GM12878 (cell line): ENCODE data around the gene CCDC85B. TPM values are rescaled to one million over a fixed set of nuclear protein-coding genes. Genes with fewer than 3 reads are reported as not detected.

Source experiments
- ATAC-seq: fragments of 200-7000 bp; cut with Tn5 transposase; 3 replicates; pipeline ENCODE4 v1.9.1; 2020; ENCODE audit warnings: mild to moderate bottlenecking, moderate library complexity
- BruUV-seq: library from RNA; stranded (reverse); fragments of 400-500 nt; replicated peaks from 2 replicates; lab custom pipeline; 2021; lab: Mats Ljungman, UMichigan
- CTCF ChIA-PET: fragments of 300-600 bp; sonication (Branson Sonifier 250); formaldehyde crosslinking; extraction: SDS; loops from one replicate; lab custom pipeline; 2021; ENCODE audit warnings: inconsistent platforms; lab: Yijun Ruan, JAX
- POLR2A ChIA-PET: fragments of 350-600 bp; formaldehyde crosslinking; extraction: SDS; loops from one replicate; lab custom pipeline; 2021; ENCODE audit warnings: inconsistent platforms; lab: Charles Lee
- RAD21 ChIA-PET: fragments of 300-600 bp; sonication (Branson Sonifier 250); formaldehyde crosslinking; loops from one replicate; lab custom pipeline; 2023; ENCODE audit warnings: antibody characterized with exemption; ENCODE audit not compliant: unreplicated experiment; lab: Charles Lee
- SMC1A ChIA-PET: fragments of 300-600 bp; sonication (Branson Sonifier 250); formaldehyde crosslinking; loops from one replicate; lab custom pipeline; 2023; ENCODE audit not compliant: unreplicated experiment, uncharacterized antibody; lab: Charles Lee
- DNase-seq: peaks from one replicate; pipeline ENCODE4 v3.0.0-alpha.2; 2011; ENCODE audit warnings: low read depth, low spot score
- FAIRE-seq: peaks from 3 replicates; lab custom pipeline; 2011; peaks lifted over from hg19 to GRCh38; lab: Jason Lieb, UNC
- H2AFZ ChIP-seq: 2 replicates; pipeline ENCODE4 v1.6.0; 2011; ENCODE audit warnings: low read depth, low read length, control low read depth; ENCODE audit not compliant: control insufficient read depth
- H3K27ac ChIP-seq: 2 replicates; pipeline ENCODE4 v1.5.1; 2011; ENCODE audit warnings: control low read depth; ENCODE audit not compliant: control insufficient read depth, insufficient read depth
- H3K27me3 ChIP-seq, 2 experiments: replicated peaks in 1 of 2; 2 replicates each; pipeline versions ENCODE4 v1.6.0 to v1.6.1; 2011; ENCODE audit warnings: low read length in 1 of 2; ENCODE audit not compliant: control insufficient read depth in 2 of 2, insufficient read depth in 2 of 2
- H3K36me3 ChIP-seq, 2 experiments: 2 replicates each; pipeline ENCODE4 v1.5.1; 2011; ENCODE audit warnings: low read length in 1 of 2; ENCODE audit not compliant: control insufficient read depth in 2 of 2, insufficient read depth in 2 of 2
- H3K4me1 ChIP-seq: 2 replicates; pipeline ENCODE4 v1.6.1; 2011; ENCODE audit warnings: mild to moderate bottlenecking, low read length, moderate library complexity, mixed read lengths; ENCODE audit not compliant: control insufficient read depth, insufficient read depth
- H3K4me2 ChIP-seq: 2 replicates; pipeline ENCODE4 v1.6.0; 2011; ENCODE audit warnings: control low read depth; ENCODE audit not compliant: control insufficient read depth, insufficient read depth
- H3K4me3 ChIP-seq: fragments of 200-600 bp; sonication (generic); 2 replicates; pipeline ENCODE4 v1.5.1; 2016
- H3K79me2 ChIP-seq: 2 replicates; pipeline ENCODE4 v1.6.0; 2011; ENCODE audit warnings: low read length; ENCODE audit not compliant: control insufficient read depth, insufficient read depth
- H3K9ac ChIP-seq: 2 replicates; pipeline ENCODE4 v1.8.0; 2011; ENCODE audit warnings: low read length, control low read depth, mixed read lengths; ENCODE audit not compliant: control insufficient read depth, insufficient read depth
- H3K9me3 ChIP-seq: replicated peaks from 3 replicates; pipeline ENCODE4 v1.5.1; 2011; ENCODE audit warnings: mild to moderate bottlenecking, low read length; ENCODE audit not compliant: control insufficient read depth, insufficient read depth
- H4K20me1 ChIP-seq: 2 replicates; pipeline ENCODE4 v1.6.0; 2011; ENCODE audit not compliant: control insufficient read depth, insufficient read depth
- FOXM1 ChIP-seq: IDR thresholded peaks from 2 replicates; pipeline ENCODE4 v1.6.1; 2012; ENCODE audit warnings: low read depth, mild to moderate bottlenecking, inconsistent platforms, low read length, moderate library complexity
- POLR2AphosphoS5 ChIP-seq: IDR thresholded peaks from 2 replicates; pipeline ENCODE4 v1.6.1; 2011; ENCODE audit warnings: mild to moderate bottlenecking, low read length, inconsistent platforms
- RAD21 ChIP-seq: IDR thresholded peaks from 2 replicates; pipeline ENCODE4 v1.6.1; 2011; ENCODE audit warnings: mild to moderate bottlenecking, low read depth, low read length, moderate library complexity; ENCODE audit not compliant: insufficient read depth
- REST ChIP-seq: IDR thresholded peaks from 2 replicates; pipeline ENCODE4 v1.6.1; 2012; ENCODE audit warnings: mild to moderate bottlenecking, low read depth, low read length
- ZSCAN29 ChIP-seq: fragments of 450-650 bp; IDR thresholded peaks from 2 replicates; pipeline ENCODE4 v1.6.1; 2017; ENCODE audit warnings: mild to moderate bottlenecking, moderate library complexity
- WGBS: methylation state at CpG from one replicate; pipeline ENCODE4 v1.1.6; 2016; ENCODE audit warnings: low lambda C conversion rate; ENCODE audit not compliant: insufficient replicate concordance, insufficient coverage; ENCODE audit errors: missing lambda C conversion rate; 5-methylcytosine and 5-hydroxymethylcytosine counted together
- in situ Hi-C: fragments of 300-500 bp; cut with MboI; formaldehyde crosslinking; loops from 9 replicates; pipeline ENCODE4 v1.14.3; 2018; ENCODE audit warnings: mixed read lengths
- intact Hi-C: fragments of 100-400 bp; cut with micrococcal nuclease; formaldehyde crosslinking; loops from one replicate; pipeline ENCODE4 v1.14.2; 2022; ENCODE audit not compliant: unreplicated experiment
- polyA plus RNA-seq, 11 experiments: library from polyadenylated mRNA; depleted of rRNA in 4 of 11; unstranded in 6 of 11; stranded (reverse) in 5 of 11; fragments of >200 nt; fragmentation: Nextera tagmentation in 4 of 11; fragmentation: Illumina TruSeq in 1 of 11; extraction: Ambion mirVana in 4 of 11; extraction: Trizol in 1 of 11; gene quantifications; 1 replicate in 1 of 11; 2 replicates in 10 of 11; pipeline versions ENCODE4 v1.2.1 to v1.2.3, GENCODE V29; 2011 to 2016; ENCODE audit warnings: inconsistent platforms in 2 of 11, missing spikeins in 2 of 11, low read depth in 1 of 11
- total RNA-seq, 4 experiments: library from RNA; depleted of rRNA in 3 of 4; stranded (reverse); fragments of >200 nt in 3 of 4; fragmentation: Illumina TruSeq in 1 of 4; extraction: Trizol in 1 of 4; gene quantifications; 2 replicates each; pipeline versions ENCODE4 v1.2.1 to v1.2.3, GENCODE V29; 2013 to 2021
- TF ChIP-seq, protein P1 (sequence below), 3 experiments: IDR thresholded peaks in 2 of 3; conservative IDR thresholded peaks in 1 of 3; 2 replicates each; pipeline ENCODE4 v1.5.1; 2011; ENCODE audit warnings: low read depth in 3 of 3, low read length in 3 of 3, mild to moderate bottlenecking in 3 of 3, control low read depth in 2 of 3, moderate library complexity in 2 of 3, inconsistent platforms in 1 of 3, mixed read lengths in 1 of 3; ENCODE audit not compliant: control insufficient read depth in 2 of 3, insufficient read depth in 1 of 3; ENCODE audit errors: extremely low read depth in 1 of 3

CCDC85B gene
- total and polyA plus RNA-seq, 10 of the 15 experiments (the other 5 are each of a cell fraction or from before 2014, with no cell fraction given) = 0.32 to 114 (median 49.5) TPM

DNA sequence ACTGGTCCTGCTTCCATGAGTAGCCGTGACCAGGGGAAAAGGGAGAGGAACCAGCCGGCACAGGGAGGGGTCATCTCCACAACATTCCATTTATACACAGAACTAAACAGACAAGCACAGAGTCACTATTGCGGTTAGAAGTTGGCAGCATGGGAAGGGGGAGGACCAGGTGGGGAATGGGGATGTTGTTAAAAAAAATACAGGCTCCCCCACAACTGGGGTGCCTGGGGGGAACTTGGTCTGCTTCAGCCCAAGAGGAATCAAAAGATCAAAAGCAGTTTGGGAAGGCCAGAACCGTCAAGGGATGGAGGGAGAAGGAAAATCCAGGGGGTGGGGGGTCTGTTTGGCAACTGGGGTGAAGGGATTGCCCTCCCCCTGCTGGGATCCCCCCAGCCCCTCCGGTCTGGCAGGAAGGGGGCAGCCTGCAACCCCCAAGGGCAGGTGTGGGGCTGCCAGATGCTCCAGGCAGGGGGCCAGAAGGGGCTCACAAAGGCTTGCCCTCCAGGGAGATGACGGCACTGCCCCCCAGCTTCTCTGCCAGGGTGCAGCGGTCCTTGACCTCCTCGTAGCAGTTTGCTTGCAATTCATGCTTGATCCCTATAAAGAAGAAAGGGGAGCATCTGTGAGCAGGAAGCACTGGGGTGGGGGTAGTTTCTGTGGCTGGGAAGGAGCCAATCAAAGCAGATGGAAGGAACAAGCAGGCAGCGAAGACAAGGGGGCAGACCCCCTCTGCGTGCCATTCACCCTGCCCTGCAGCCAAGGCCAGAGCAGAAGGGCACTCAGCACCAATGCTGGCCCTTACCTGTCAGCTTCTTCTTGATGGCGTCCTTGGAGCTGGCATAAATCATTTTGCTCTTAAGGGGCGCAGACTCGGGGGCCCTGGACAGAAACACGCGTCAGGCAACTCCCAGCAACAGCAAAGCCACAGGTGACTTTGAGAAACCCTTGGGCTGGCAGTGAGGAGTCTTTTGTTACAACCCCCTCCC lies 35.3 kb upstream of the CCDC85B start:
- no peak overlapping the region for H3K9ac ChIP-seq
- H3K27ac ChIP-seq = no peak overlapping the region
- TSS peak; percentile 80 for BruUV-seq

More for the DNA sequence above, 35.3 kb upstream of the CCDC85B start:
- ATAC-seq = no peak
- TF ChIP-seq POLR2AphosphoS5 = peak; percentile 34; the same call in 1 of the 2 replicates
- TF ChIP-seq REST = no peak
- no peak for TF ChIP-seq FOXM1
- TF ChIP-seq, protein P1, sequence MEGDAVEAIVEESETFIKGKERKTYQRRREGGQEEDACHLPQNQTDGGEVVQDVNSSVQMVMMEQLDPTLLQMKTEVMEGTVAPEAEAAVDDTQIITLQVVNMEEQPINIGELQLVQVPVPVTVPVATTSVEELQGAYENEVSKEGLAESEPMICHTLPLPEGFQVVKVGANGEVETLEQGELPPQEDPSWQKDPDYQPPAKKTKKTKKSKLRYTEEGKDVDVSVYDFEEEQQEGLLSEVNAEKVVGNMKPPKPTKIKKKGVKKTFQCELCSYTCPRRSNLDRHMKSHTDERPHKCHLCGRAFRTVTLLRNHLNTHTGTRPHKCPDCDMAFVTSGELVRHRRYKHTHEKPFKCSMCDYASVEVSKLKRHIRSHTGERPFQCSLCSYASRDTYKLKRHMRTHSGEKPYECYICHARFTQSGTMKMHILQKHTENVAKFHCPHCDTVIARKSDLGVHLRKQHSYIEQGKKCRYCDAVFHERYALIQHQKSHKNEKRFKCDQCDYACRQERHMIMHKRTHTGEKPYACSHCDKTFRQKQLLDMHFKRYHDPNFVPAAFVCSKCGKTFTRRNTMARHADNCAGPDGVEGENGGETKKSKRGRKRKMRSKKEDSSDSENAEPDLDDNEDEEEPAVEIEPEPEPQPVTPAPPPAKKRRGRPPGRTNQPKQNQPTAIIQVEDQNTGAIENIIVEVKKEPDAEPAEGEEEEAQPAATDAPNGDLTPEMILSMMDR (IDR thresholded peaks at IDR 0.05 in 2 of 3, conservative IDR thresholded peaks at IDR 0.05 in 1 of 3; ENCODE audit: control insufficient read depth in 2 of 3, extremely low read depth in 1 of 3, insufficient read depth in 1 of 3, low read depth in 3 of 3, low read length in 3 of 3) = no peak
- no peak for TF ChIP-seq RAD21
- no peak for TF ChIP-seq ZSCAN29
- TF ChIP-seq, all 136 proteins: peak for 1
- ChIA-PET SMC1A (no interaction called here), POLR2A (no interaction called here), CTCF (no interaction called here), RAD21 (no interaction called here)
- Histone ChIP-seq H3K27me3 (no peaks in the 10 kb centered on the region), H3K36me3 (peaks cover 32 to 41% of the 10 kb centered on the region in 2 experiments; a peak in 3 of 4 replicates), H3K9me3 (peaks cover 2% of the 10 kb centered on the region; the same call in 2 of the 3 replicates), H4K20me1 (peaks cover 24% of the 10 kb centered on the region), H3K4me1 (peaks cover 10% of the 10 kb centered on the region), H3K79me2 (peaks cover 46% of the 10 kb centered on the region), H3K4me2 (peak overlapping the region; percentile 94), H2AFZ (no peak overlapping the region), H3K4me3 (no peak overlapping the region)
- FAIRE-seq (no peak), DNase-seq (no peak)
- intact Hi-C loops (loop anchor here (5.0 kb wide), 1 partner anchor 197 kb away; the partner anchor contains the start of gene SF3B2), in situ Hi-C loops (loop anchor here (25.0 kb wide), 1 partner anchor 1618 kb away; the partner anchor contains the start of genes DNAJC4, FKBP2, NUDT22 and PPP1R14B)
- 74% methylated on average over 14 of the region's 15 CpGs for WGBS
